Lung (tissue), 12 donors: ENCODE measurements around the gene C1RL. TPM values are rescaled to one million over a fixed set of nuclear protein-coding genes. Genes with fewer than 3 reads are reported as not detected.
A peak's percentile ranks its signal among the peaks of the same experiment; 100 is the strongest.

Experiments
- ATAC-seq: fragments of 200-7000 bp; cut with Tn5 transposase; one replicate; pipeline ENCODE4 v1.9.1; 2020; ENCODE audit warnings: moderate number of reproducible peaks; ENCODE audit not compliant: insufficient read depth, low FRiP score
- DNase-seq, 3 donors: peaks; one replicate each; pipeline ENCODE4 v3.0.0-alpha.2; 2013 to 2017
- H3K27ac ChIP-seq, 2 donors: one replicate each; pipeline ENCODE4 v1.5.1; 2013; ENCODE audit warnings: mild to moderate bottlenecking in 2 of 2, moderate library complexity in 2 of 2, control low read depth in 1 of 2, inconsistent platforms in 1 of 2, low read depth in 1 of 2, low read length in 1 of 2
- H3K27me3 ChIP-seq, 3 donors: one replicate each; pipeline ENCODE4 v1.5.1; 2013; ENCODE audit warnings: low read length in 2 of 3; ENCODE audit not compliant: control insufficient read depth in 3 of 3, insufficient read depth in 3 of 3
- H3K36me3 ChIP-seq, 4 donors: one replicate each; pipeline ENCODE4 v1.5.1; 2013; ENCODE audit warnings: low read length in 4 of 4, mild to moderate bottlenecking in 1 of 4, moderate library complexity in 1 of 4; ENCODE audit not compliant: control insufficient read depth in 4 of 4, insufficient read depth in 4 of 4
- H3K4me1 ChIP-seq, 5 donors: one replicate each; pipeline ENCODE4 v1.5.1; 2013; ENCODE audit warnings: low read length in 5 of 5, mild to moderate bottlenecking in 2 of 5, moderate library complexity in 1 of 5; ENCODE audit not compliant: control insufficient read depth in 5 of 5, insufficient read depth in 5 of 5
- H3K4me3 ChIP-seq: one replicate; pipeline ENCODE4 v1.5.1; 2013; ENCODE audit warnings: mild to moderate bottlenecking, control low read depth, moderate library complexity
- H3K9ac ChIP-seq, 2 donors: one replicate each; pipeline ENCODE4 v1.5.1; 2013; ENCODE audit warnings: low read length in 2 of 2, control low read depth in 1 of 2; ENCODE audit not compliant: insufficient read depth in 1 of 2
- H3K9me3 ChIP-seq, 4 donors: one replicate each; pipeline ENCODE4 v1.5.1; 2013; ENCODE audit warnings: low read length in 3 of 4, mild to moderate bottlenecking in 1 of 4, moderate library complexity in 1 of 4; ENCODE audit not compliant: control insufficient read depth in 4 of 4, insufficient read depth in 3 of 4
- CTCF ChIP-seq: IDR thresholded peaks from 2 replicates; pipeline ENCODE4 v1.5.1; 2012; ENCODE audit warnings: mild to moderate bottlenecking; ENCODE audit errors: control extremely low read depth, extremely low read depth
- WGBS, 2 donors: extraction: QIAGEN DNeasy Blood & Tissue Kit; methylation state at CpG; one replicate each; pipeline ENCODE4 v1.1.7; 2013; 5-methylcytosine and 5-hydroxymethylcytosine counted together
- polyA plus RNA-seq, 2 donors: library from polyadenylated mRNA; stranded (reverse); fragments of 200-250 nt; gene quantifications; one replicate each; pipeline ENCODE4 v1.2.1, GENCODE V29; 2013
- total RNA-seq, 2 donors: library from RNA; depleted of rRNA in 1 of 2; stranded (reverse); fragments of >200 nt in 1 of 2; gene quantifications; one replicate each; pipeline ENCODE4 v1.2.1, GENCODE V29; 2014 to 2021
- donor health status: control.
- donor health status: control.
- donor health status: Bipolar disorder and iron deficiency.
- donor health status: healthy.
- donor health status: DM: yes; HTN: yes; CAD: no.

C1RL gene
- total and polyA plus RNA-seq, 4 donors, result 60.5 to 116 (median 86.5) TPM

- Histone ChIP-seq H3K4me1 (peaks cover 0 to 8% (median 4%) of the 10 kb centered on the region in 5 donors), H3K36me3 (peaks cover 0 to 2% (median 0%) of the 10 kb centered on the region in 4 donors), H3K9me3 (no peaks in the 10 kb centered on the region), H3K9ac (no peak overlapping the region), H3K4me3 (no peak overlapping the region), H3K27ac (no peak overlapping the region), H3K27me3 (no peaks in the 10 kb centered on the region)
- no peak for ATAC-seq
- DNase-seq, result peak in 2 of 3 donors; percentile 62 to 65
- WGBS, 2 donors, result 51 to 63% methylated on average over 5 of the region's 5 CpGs
- peak; percentile 80 for TF ChIP-seq CTCF
These were observed 4.4 kb upstream of the C1RL start for GRCh38 chr12:7113389-7113871.

- H3K4me3 ChIP-seq, result no peak overlapping the region
- no peak for TF ChIP-seq CTCF
- H3K4me1 ChIP-seq, result peaks cover 0 to 12% (median 5%) of the 10 kb centered on the region in 5 donors
- no peak overlapping the region for H3K9ac ChIP-seq
- H3K27me3 ChIP-seq, result no peaks in the 10 kb centered on the region
- H3K27ac ChIP-seq, result no peak overlapping the region
- H3K9me3 ChIP-seq, result no peaks in the 10 kb centered on the region
- peaks cover 0 to 2% (median 0%) of the 10 kb centered on the region in 4 donors for H3K36me3 ChIP-seq
- WGBS, 2 donors, result 83 to 93% methylated on average over 4 of the region's 4 CpGs
- DNase-seq (peak in 2 of 3 donors; percentile 48 to 50), ATAC-seq (no peak)
These were observed 3.0 kb upstream of the C1RL start for GRCh38 chr12:7112041-7112440.

- 94% methylated on average over 5 of the region's 5 CpGs for WGBS, 2 donors
- Histone ChIP-seq H3K4me3 (no peak overlapping the region), H3K36me3 (no peaks in the 10 kb centered on the region), H3K27ac (no peak overlapping the region), H3K27me3 (no peaks in the 10 kb centered on the region), H3K9ac (no peak overlapping the region), H3K4me1 (peaks cover 0 to 12% (median 5%) of the 10 kb centered on the region in 5 donors), H3K9me3 (no peaks in the 10 kb centered on the region)
- TF ChIP-seq CTCF, result no peak
- no peak for ATAC-seq
- DNase-seq, result no peak
These were observed 1.6 kb upstream of the C1RL start for GRCh38 chr12:7110661-7111060.

GRCh38 chr12:7109572-7109920 lies 532 bp upstream of the C1RL start:
- no peak for TF ChIP-seq CTCF

More at GRCh38 chr12:7109572-7109920, 532 bp upstream of the C1RL start:
- no peaks in the 10 kb centered on the region for H3K9me3 ChIP-seq
- no peaks in the 10 kb centered on the region for H3K36me3 ChIP-seq
- peaks cover 0 to 12% (median 5%) of the 10 kb centered on the region in 5 donors for H3K4me1 ChIP-seq
- no peak overlapping the region for H3K4me3 ChIP-seq
- ATAC-seq, result no peak
- peak overlapping the region in 1 of 2 donors; percentile 52 for H3K27ac ChIP-seq
- H3K27me3 ChIP-seq, result no peaks in the 10 kb centered on the region
- 61 to 70% methylated on average over 5 of the region's 5 CpGs for WGBS, 2 donors
- DNase-seq, result no peak
- H3K9ac ChIP-seq, result peak overlapping the region in 1 of 2 donors; percentile 52
